HEK293 (cell line): ENCODE results near the gene GCNT2.
"Not testable (repeated sequence)": the region's sequence is repeated elsewhere in the genome, so short reads cannot be mapped to it uniquely, and the experiment has no call there.

Source experiments
- CTCF ChIA-PET: fragments of 350-600 bp; formaldehyde crosslinking; extraction: SDS; loops from one replicate; lab custom pipeline; 2021; ENCODE audit warnings: antibody characterized with exemption; lab: Yijun Ruan, JAX
- POLR2A ChIA-PET: fragments of 300-600 bp; formaldehyde crosslinking; extraction: SDS; loops from one replicate; lab custom pipeline; 2020; ENCODE audit warnings: antibody characterized with exemption, inconsistent platforms; lab: Yijun Ruan, JAX
- H3K27ac ChIP-seq: fragments of 200-500 bp; sonication (Bioruptor generic); 2 replicates; pipeline ENCODE4 v1.5.1; 2014; ENCODE audit warnings: low read depth, low read length, control low read depth, inconsistent platforms; ENCODE audit errors: extremely low read depth
- H3K36me3 ChIP-seq, 2 experiments: fragments of 200-500 bp in 1 of 2; sonication (Bioruptor generic) in 1 of 2; 1 replicate in 1 of 2; 2 replicates in 1 of 2; pipeline ENCODE4 v1.5.1; 2014 to 2017; ENCODE audit warnings: inconsistent platforms in 2 of 2, low read length in 2 of 2; ENCODE audit not compliant: control insufficient read depth in 2 of 2, insufficient read depth in 1 of 2
- H3K4me1 ChIP-seq: fragments of 200-500 bp; sonication (Bioruptor generic); 2 replicates; pipeline ENCODE4 v1.5.1; 2014; ENCODE audit warnings: mild to moderate bottlenecking, low read length, inconsistent platforms; ENCODE audit not compliant: control insufficient read depth, insufficient read depth
- H3K4me3 ChIP-seq: 2 replicates; pipeline ENCODE4 v1.5.1; 2011; ENCODE audit warnings: low read depth, mild to moderate bottlenecking, control low read depth, low read length, moderate library complexity
- H3K9me3 ChIP-seq: fragments of 200-500 bp; sonication (Bioruptor generic); 2 replicates; pipeline ENCODE4 v1.5.1; 2014; ENCODE audit warnings: low read depth, low read length, inconsistent platforms; ENCODE audit not compliant: control insufficient read depth, insufficient read depth
- GLI2 ChIP-seq: fragments of 450-650 bp; formaldehyde crosslinking; IDR thresholded peaks from 2 replicates; pipeline ENCODE4; 2017; ENCODE audit warnings: missing biosample characterization, missing genetic modification characterization, low read depth, borderline replicate concordance
- IKZF3 ChIP-seq: fragments of 450-650 bp; IDR thresholded peaks from 2 replicates; pipeline ENCODE4 v1.5.0; 2018; ENCODE audit warnings: missing biosample characterization, mild to moderate bottlenecking, missing genetic modification characterization, moderate library complexity
- KLF16 ChIP-seq: fragments of 450-650 bp; formaldehyde crosslinking; IDR thresholded peaks from 2 replicates; pipeline ENCODE4 v1.5.1; 2017; ENCODE audit warnings: missing biosample characterization, missing genetic modification characterization
- ZBTB7A ChIP-seq: fragments of 450-650 bp; formaldehyde crosslinking; IDR thresholded peaks from 2 replicates; pipeline ENCODE4 v1.5.1; 2016; ENCODE audit warnings: low read depth, missing biosample characterization, missing genetic modification characterization
- ZNF133 ChIP-seq: fragments of 450-650 bp; formaldehyde crosslinking; IDR thresholded peaks from 2 replicates; pipeline ENCODE4 v1.5.1; 2016; ENCODE audit warnings: missing biosample characterization, missing genetic modification characterization
- ZNF155 ChIP-seq: fragments of 450-650 bp; formaldehyde crosslinking; IDR thresholded peaks from 2 replicates; pipeline ENCODE4 v1.5.1; 2016; ENCODE audit warnings: missing biosample characterization, missing genetic modification characterization
- ZNF157 ChIP-seq: fragments of 450-650 bp; formaldehyde crosslinking; IDR thresholded peaks from 2 replicates; pipeline ENCODE4 v1.5.1; 2016; ENCODE audit warnings: missing biosample characterization, missing genetic modification characterization
- ZNF221 ChIP-seq: fragments of 450-650 bp; formaldehyde crosslinking; IDR thresholded peaks from 2 replicates; pipeline ENCODE4 v1.5.1; 2017; ENCODE audit warnings: missing biosample characterization, missing genetic modification characterization, borderline replicate concordance
- ZNF26 ChIP-seq: fragments of 450-650 bp; formaldehyde crosslinking; IDR thresholded peaks from 2 replicates; pipeline ENCODE4 v1.5.1; 2016; ENCODE audit warnings: missing biosample characterization, missing genetic modification characterization
- ZNF449 ChIP-seq: fragments of 450-650 bp; formaldehyde crosslinking; IDR thresholded peaks from 2 replicates; pipeline ENCODE4 v1.5.1; 2017; ENCODE audit warnings: missing biosample characterization, mild to moderate bottlenecking, missing genetic modification characterization, moderate library complexity
- ZNF48 ChIP-seq: fragments of 450-650 bp; formaldehyde crosslinking; IDR thresholded peaks from 2 replicates; pipeline ENCODE4 v1.5.1; 2016; ENCODE audit warnings: missing biosample characterization, missing genetic modification characterization
- ZNF513 ChIP-seq: fragments of 450-650 bp; IDR thresholded peaks from 2 replicates; pipeline ENCODE4 v1.5.1; 2018; ENCODE audit warnings: missing biosample characterization, missing genetic modification characterization
- ZNF521 ChIP-seq: fragments of 450-650 bp; formaldehyde crosslinking; IDR thresholded peaks from 2 replicates; pipeline ENCODE4 v1.5.1; 2017; ENCODE audit warnings: missing biosample characterization, mild to moderate bottlenecking, missing genetic modification characterization
- ZNF549 ChIP-seq: fragments of 450-650 bp; IDR thresholded peaks from 2 replicates; pipeline ENCODE4 v1.5.1; 2018; ENCODE audit warnings: missing biosample characterization, missing genetic modification characterization, mild to moderate bottlenecking, inconsistent platforms, moderate library complexity
- ZNF558 ChIP-seq: fragments of 450-650 bp; formaldehyde crosslinking; IDR thresholded peaks from 2 replicates; pipeline ENCODE4 v1.5.1; 2016; ENCODE audit warnings: missing biosample characterization, missing genetic modification characterization
- ZNF777 ChIP-seq: fragments of 450-650 bp; formaldehyde crosslinking; IDR thresholded peaks from 2 replicates; pipeline ENCODE4 v1.5.1; 2017; ENCODE audit warnings: missing biosample characterization, missing genetic modification characterization, borderline replicate concordance
- TF ChIP-seq, protein P1 (sequence below): fragments of 450-650 bp; formaldehyde crosslinking; IDR thresholded peaks from 2 replicates; pipeline ENCODE4 v1.5.1; 2016; ENCODE audit warnings: missing biosample characterization, missing genetic modification characterization

The GCNT2 gene

DNA sequence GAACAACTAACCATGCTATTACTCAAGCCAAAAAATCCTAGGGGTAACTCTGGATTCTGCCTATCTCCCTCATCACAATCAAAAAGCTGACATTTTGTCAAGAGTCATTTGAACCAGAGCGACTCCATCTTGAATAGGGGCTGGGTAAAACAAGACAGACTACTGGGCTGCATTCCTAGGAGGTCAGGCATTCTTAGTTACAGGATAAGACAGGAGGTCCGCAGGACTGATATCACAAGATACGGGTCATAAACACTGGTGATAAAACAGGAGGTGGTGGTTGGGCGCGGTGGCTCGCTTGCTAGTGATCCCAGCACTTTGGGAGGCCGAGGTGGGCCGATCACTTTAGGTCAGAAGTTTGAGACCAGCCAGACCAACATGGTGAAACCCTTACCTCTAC is 141.1 kb downstream of the GCNT2 start:
- no peak overlapping the region for H3K27ac ChIP-seq
- no peaks in the 10 kb centered on the region for H3K36me3 ChIP-seq
- no peaks in the 10 kb centered on the region for H3K4me1 ChIP-seq
- TF ChIP-seq ZNF449 (tag by site-specific recombination), result peak; percentile 56; the same call in 1 of the 2 replicates
- TF ChIP-seq ZNF133 (tag by site-specific recombination), result no peak
- ChIA-PET CTCF (interaction anchor here (0.9 kb wide), 1 partner anchor 38 kb away, joined by 3 read pairs; no protein-coding TSS in a partner anchor), POLR2A (no interaction called here)
- no peaks in the 10 kb centered on the region for H3K9me3 ChIP-seq
- no peak overlapping the region for H3K4me3 ChIP-seq

- Histone ChIP-seq H3K27ac (no peak overlapping the region), H3K4me1 (no peaks in the 10 kb centered on the region), H3K9me3 (no peaks in the 10 kb centered on the region), H3K36me3 (no peaks in the 10 kb centered on the region), H3K4me3 (no peak overlapping the region)
- TF ChIP-seq, protein P1, sequence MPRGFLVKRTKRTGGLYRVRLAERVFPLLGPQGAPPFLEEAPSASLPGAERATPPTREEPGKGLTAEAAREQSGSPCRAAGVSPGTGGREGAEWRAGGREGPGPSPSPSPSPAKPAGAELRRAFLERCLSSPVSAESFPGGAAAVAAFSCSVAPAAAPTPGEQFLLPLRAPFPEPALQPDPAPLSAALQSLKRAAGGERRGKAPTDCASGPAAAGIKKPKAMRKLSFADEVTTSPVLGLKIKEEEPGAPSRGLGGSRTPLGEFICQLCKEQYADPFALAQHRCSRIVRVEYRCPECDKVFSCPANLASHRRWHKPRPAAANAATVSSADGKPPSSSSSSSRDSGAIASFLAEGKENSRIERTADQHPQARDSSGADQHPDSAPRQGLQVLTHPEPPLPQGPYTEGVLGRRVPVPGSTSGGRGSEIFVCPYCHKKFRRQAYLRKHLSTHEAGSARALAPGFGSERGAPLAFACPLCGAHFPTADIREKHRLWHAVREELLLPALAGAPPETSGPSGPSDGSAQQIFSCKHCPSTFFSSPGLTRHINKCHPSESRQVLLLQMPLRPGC (tag by site-specific recombination), result no peak
- TF ChIP-seq ZNF26 (tag by site-specific recombination), result no peak
- no peak for TF ChIP-seq ZBTB7A (tag by site-specific recombination)
- no peak for TF ChIP-seq ZNF777 (tag by site-specific recombination)
- no peak for TF ChIP-seq ZNF549 (tag by site-specific recombination)
- TF ChIP-seq ZNF558, result no peak
- TF ChIP-seq ZNF221 (tag by site-specific recombination), result no peak
- TF ChIP-seq ZNF48, result no peak
- no peak for TF ChIP-seq ZNF155 (tag by site-specific recombination)
- no peak for TF ChIP-seq KLF16 (tag by site-specific recombination)
- TF ChIP-seq ZNF513 (tag by site-specific recombination), result no peak
- TF ChIP-seq ZNF157 (tag by site-specific recombination), result no peak
- no peak for TF ChIP-seq IKZF3 (tag by site-specific recombination)
- TF ChIP-seq ZNF521, result no peak
- no peak for TF ChIP-seq GLI2 (tag by site-specific recombination)
- POLR2A ChIA-PET, result interaction anchor here (0.5 to 0.9 kb wide), 2 partner anchors 32 to 141 kb away, joined by 3 to 4 read pairs; partner anchors contain the start of genes C6orf52 and PAK1IP1
- CTCF ChIA-PET, result interaction anchor here (0.9 kb wide), 1 partner anchor 39 kb away, joined by 3 read pairs; no protein-coding TSS in a partner anchor
Measured at GRCh38 chr6:10662742-10663141, 141.6 kb downstream of the GCNT2 start.

DNA sequence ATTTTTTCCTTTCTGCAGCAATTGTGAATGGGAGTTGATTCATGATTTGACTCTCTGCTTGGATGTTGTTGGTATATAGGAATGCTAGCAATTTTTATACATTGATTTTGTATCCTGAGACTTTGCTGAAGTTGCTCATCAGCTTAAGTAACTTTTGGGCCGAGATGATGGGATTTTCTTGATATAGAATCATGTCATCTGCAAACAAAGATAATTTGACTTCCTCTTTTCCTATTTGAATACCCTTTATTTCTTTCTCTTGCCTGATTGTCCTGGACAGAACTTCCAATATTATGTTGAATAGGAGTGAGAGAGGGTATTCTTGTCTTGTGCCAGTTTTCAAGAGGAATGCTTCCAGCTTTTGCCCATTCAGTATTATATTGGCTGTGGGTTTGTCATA is 144.4 kb downstream of the GCNT2 start:
- H3K36me3 ChIP-seq, POLR2A ChIA-PET, H3K9me3 ChIP-seq, H3K27ac ChIP-seq, H3K4me1 ChIP-seq, H3K4me3 ChIP-seq: not testable (repeated sequence)
- CTCF ChIA-PET, result interaction anchor here (0.9 kb wide), 1 partner anchor 11 kb away, joined by 4 read pairs; no protein-coding TSS in a partner anchor
